ENCODE results near the gene ZNF488.

ZNF488 gene

GRCh38 chr10:47415520-47416304, 31.6 kb upstream of the ZNF488 start:
- no peaks in the 10 kb centered on the region for H3K36me3 ChIP-seq (ENCODE audit: insufficient read depth, low read length)
- H3K27ac ChIP-seq (ENCODE audit: low read depth, low read length), result no peak overlapping the region
- no peaks in the 10 kb centered on the region for H3K9me3 ChIP-seq (ENCODE audit: low read length)
- H3K9ac ChIP-seq (ENCODE audit: low read length), result no peak overlapping the region
- no peaks in the 10 kb centered on the region for H3K27me3 ChIP-seq (ENCODE audit: control insufficient read depth in 1 of 2, insufficient read depth in 2 of 2, low read length in 2 of 2)
- H3K4me1 ChIP-seq (ENCODE audit: insufficient read depth, low read length), result no peaks in the 10 kb centered on the region
- no peak overlapping the region for H3K4me3 ChIP-seq (ENCODE audit: low read depth in 1 of 2, low read length in 2 of 2)

GRCh38 chr10:47414752-47415519, 30.8 kb upstream of the ZNF488 start:
- Histone ChIP-seq H3K4me1 (ENCODE audit: insufficient read depth, low read length) (no peaks in the 10 kb centered on the region), H3K36me3 (ENCODE audit: insufficient read depth, low read length) (no peaks in the 10 kb centered on the region), H3K27ac (ENCODE audit: low read depth, low read length) (no peak overlapping the region), H3K4me3 (ENCODE audit: low read depth in 1 of 2, low read length in 2 of 2) (no peak overlapping the region), H3K27me3 (ENCODE audit: control insufficient read depth in 1 of 2, insufficient read depth in 2 of 2, low read length in 2 of 2) (no peaks in the 10 kb centered on the region), H3K9ac (ENCODE audit: low read length) (no peak overlapping the region), H3K9me3 (ENCODE audit: low read length) (no peaks in the 10 kb centered on the region)

- Histone ChIP-seq H3K9me3 (ENCODE audit: low read length) (no peaks in the 10 kb centered on the region), H3K4me1 (ENCODE audit: insufficient read depth, low read length) (no peaks in the 10 kb centered on the region), H3K4me3 (ENCODE audit: low read depth in 1 of 2, low read length in 2 of 2) (no peak overlapping the region), H3K9ac (ENCODE audit: low read length) (no peak overlapping the region), H3K27ac (ENCODE audit: low read depth, low read length) (no peak overlapping the region), H3K36me3 (ENCODE audit: insufficient read depth, low read length) (no peaks in the 10 kb centered on the region), H3K27me3 (ENCODE audit: control insufficient read depth in 1 of 2, insufficient read depth in 2 of 2, low read length in 2 of 2) (no peaks in the 10 kb centered on the region)
These were observed 30.1 kb upstream of the ZNF488 start for GRCh38 chr10:47414227-47414592.

GRCh38 chr10:47413531-47414226, 29.6 kb upstream of the ZNF488 start:
- Histone ChIP-seq H3K4me3 (ENCODE audit: low read depth in 1 of 2, low read length in 2 of 2) (no peak overlapping the region), H3K9me3 (ENCODE audit: low read length) (no peaks in the 10 kb centered on the region), H3K27me3 (ENCODE audit: control insufficient read depth in 1 of 2, insufficient read depth in 2 of 2, low read length in 2 of 2) (no peaks in the 10 kb centered on the region), H3K9ac (ENCODE audit: low read length) (no peak overlapping the region), H3K36me3 (ENCODE audit: insufficient read depth, low read length) (no peaks in the 10 kb centered on the region), H3K27ac (ENCODE audit: low read depth, low read length) (no peak overlapping the region), H3K4me1 (ENCODE audit: insufficient read depth, low read length) (no peaks in the 10 kb centered on the region)

GRCh38 chr10:47412869-47413268, 28.8 kb upstream of the ZNF488 start:
- Histone ChIP-seq H3K27ac (ENCODE audit: low read depth, low read length) (no peak overlapping the region), H3K4me1 (ENCODE audit: insufficient read depth, low read length) (no peaks in the 10 kb centered on the region), H3K4me3 (ENCODE audit: low read depth in 1 of 2, low read length in 2 of 2) (no peak overlapping the region), H3K27me3 (ENCODE audit: control insufficient read depth in 1 of 2, insufficient read depth in 2 of 2, low read length in 2 of 2) (no peaks in the 10 kb centered on the region), H3K9me3 (ENCODE audit: low read length) (no peaks in the 10 kb centered on the region), H3K36me3 (ENCODE audit: insufficient read depth, low read length) (no peaks in the 10 kb centered on the region), H3K9ac (ENCODE audit: low read length) (no peak overlapping the region)

GRCh38 chr10:47412177-47412730, 28.2 kb upstream of the ZNF488 start:
- Histone ChIP-seq H3K4me1 (ENCODE audit: insufficient read depth, low read length) (no peaks in the 10 kb centered on the region), H3K4me3 (ENCODE audit: low read depth in 1 of 2, low read length in 2 of 2) (no peak overlapping the region), H3K27ac (ENCODE audit: low read depth, low read length) (no peak overlapping the region), H3K27me3 (ENCODE audit: control insufficient read depth in 1 of 2, insufficient read depth in 2 of 2, low read length in 2 of 2) (no peaks in the 10 kb centered on the region), H3K9me3 (ENCODE audit: low read length) (no peaks in the 10 kb centered on the region), H3K9ac (ENCODE audit: low read length) (no peak overlapping the region), H3K36me3 (ENCODE audit: insufficient read depth, low read length) (no peaks in the 10 kb centered on the region)

- Histone ChIP-seq H3K9me3 (ENCODE audit: low read length) (no peaks in the 10 kb centered on the region), H3K9ac (ENCODE audit: low read length) (no peak overlapping the region), H3K4me1 (ENCODE audit: insufficient read depth, low read length) (no peaks in the 10 kb centered on the region), H3K36me3 (ENCODE audit: insufficient read depth, low read length) (no peaks in the 10 kb centered on the region), H3K27ac (ENCODE audit: low read depth, low read length) (no peak overlapping the region), H3K27me3 (ENCODE audit: control insufficient read depth in 1 of 2, insufficient read depth in 2 of 2, low read length in 2 of 2) (no peaks in the 10 kb centered on the region), H3K4me3 (ENCODE audit: low read depth in 1 of 2, low read length in 2 of 2) (no peak overlapping the region)
These were observed 26.8 kb upstream of the ZNF488 start for GRCh38 chr10:47410862-47411261.

GRCh38 chr10:47410271-47410670, 26.2 kb upstream of the ZNF488 start:
- H3K9me3 ChIP-seq (ENCODE audit: low read length), result no peaks in the 10 kb centered on the region
- H3K36me3 ChIP-seq (ENCODE audit: insufficient read depth, low read length), result no peaks in the 10 kb centered on the region
- no peaks in the 10 kb centered on the region for H3K4me1 ChIP-seq (ENCODE audit: insufficient read depth, low read length)
- no peak overlapping the region for H3K4me3 ChIP-seq (ENCODE audit: low read depth in 1 of 2, low read length in 2 of 2)
- no peak overlapping the region for H3K27ac ChIP-seq (ENCODE audit: low read depth, low read length)
- no peaks in the 10 kb centered on the region for H3K27me3 ChIP-seq (ENCODE audit: control insufficient read depth in 1 of 2, insufficient read depth in 2 of 2, low read length in 2 of 2)
- H3K9ac ChIP-seq (ENCODE audit: low read length), result no peak overlapping the region

GRCh38 chr10:47409866-47410256, 25.8 kb upstream of the ZNF488 start:
- H3K4me1 ChIP-seq (ENCODE audit: insufficient read depth, low read length), result no peaks in the 10 kb centered on the region
- H3K4me3 ChIP-seq (ENCODE audit: low read depth in 1 of 2, low read length in 2 of 2), result no peak overlapping the region
- no peaks in the 10 kb centered on the region for H3K9me3 ChIP-seq (ENCODE audit: low read length)
- no peaks in the 10 kb centered on the region for H3K36me3 ChIP-seq (ENCODE audit: insufficient read depth, low read length)
- H3K27me3 ChIP-seq (ENCODE audit: control insufficient read depth in 1 of 2, insufficient read depth in 2 of 2, low read length in 2 of 2), result no peaks in the 10 kb centered on the region
- no peak overlapping the region for H3K27ac ChIP-seq (ENCODE audit: low read depth, low read length)
- no peak overlapping the region for H3K9ac ChIP-seq (ENCODE audit: low read length)

- no peak overlapping the region for H3K4me3 ChIP-seq (ENCODE audit: low read depth in 1 of 2, low read length in 2 of 2)
- H3K4me1 ChIP-seq (ENCODE audit: insufficient read depth, low read length), result no peaks in the 10 kb centered on the region
These were observed 25.2 kb upstream of the ZNF488 start for GRCh38 chr10:47409171-47409865.

GRCh38 chr10:47408606-47409005, 24.5 kb upstream of the ZNF488 start:
- Histone ChIP-seq H3K36me3 (ENCODE audit: insufficient read depth, low read length) (no peaks in the 10 kb centered on the region), H3K9me3 (ENCODE audit: low read length) (no peaks in the 10 kb centered on the region), H3K4me1 (ENCODE audit: insufficient read depth, low read length) (peaks cover 3% of the 10 kb centered on the region), H3K27ac (ENCODE audit: low read depth, low read length) (no peak overlapping the region), H3K27me3 (ENCODE audit: control insufficient read depth in 1 of 2, insufficient read depth in 2 of 2, low read length in 2 of 2) (no peaks in the 10 kb centered on the region), H3K4me3 (ENCODE audit: low read depth in 1 of 2, low read length in 2 of 2) (no peak overlapping the region), H3K9ac (ENCODE audit: low read length) (no peak overlapping the region)

More at GRCh38 chr10:47409171-47409865, 25.2 kb upstream of the ZNF488 start:
- H3K27me3 ChIP-seq (ENCODE audit: control insufficient read depth in 1 of 2, insufficient read depth in 2 of 2, low read length in 2 of 2), result no peaks in the 10 kb centered on the region
- no peaks in the 10 kb centered on the region for H3K36me3 ChIP-seq (ENCODE audit: insufficient read depth, low read length)
- no peak overlapping the region for H3K27ac ChIP-seq (ENCODE audit: low read depth, low read length)
- H3K9me3 ChIP-seq (ENCODE audit: low read length), result no peaks in the 10 kb centered on the region
- no peak overlapping the region for H3K9ac ChIP-seq (ENCODE audit: low read length)
